CD4-positive, alpha-beta T cell treated with Interleukin-2 at 100 ng/mL for 4 hours (primary cell): ENCODE data around the gene NPIPA1.
"Not testable (repeated sequence)": the region's sequence is repeated elsewhere in the genome, so short reads cannot be mapped to it uniquely, and the experiment has no call there.

Experiments
- DNase-seq: peaks from one replicate; pipeline ENCODE4 v3.0.0-alpha.2; 2020; ENCODE audit warnings: low spot score

Gene NPIPA1

GRCh38 chr16:14978281-14978680 lies 41.0 kb downstream of the NPIPA1 start:
- DNase-seq = not testable (repeated sequence)

GRCh38 chr16:14978908-14979307 lies 41.7 kb downstream of the NPIPA1 start:
- not testable (repeated sequence) for DNase-seq

GRCh38 chr16:14981234-14981633 lies 44.0 kb downstream of the NPIPA1 start:
- DNase-seq = not testable (repeated sequence)

GRCh38 chr16:14982521-14982920 lies 45.3 kb downstream of the NPIPA1 start:
- DNase-seq = not testable (repeated sequence)

GRCh38 chr16:14988092-14988491 lies 50.8 kb downstream of the NPIPA1 start:
- DNase-seq = not testable (repeated sequence)

GRCh38 chr16:14988661-14989191 lies 51.5 kb downstream of the NPIPA1 start:
- not testable (repeated sequence) for DNase-seq

- DNase-seq = not testable (repeated sequence)
These were observed 52.3 kb downstream of the NPIPA1 start for GRCh38 chr16:14989291-14990281.

GRCh38 chr16:14993277-14994151 lies 56.3 kb downstream of the NPIPA1 start:
- not testable (repeated sequence) for DNase-seq

GRCh38 chr16:14996702-14997101 lies 59.5 kb downstream of the NPIPA1 start:
- DNase-seq = not testable (repeated sequence)

- DNase-seq = not testable (repeated sequence)
These were observed 61.1 kb downstream of the NPIPA1 start for GRCh38 chr16:14998300-14998699.

GRCh38 chr16:14999845-15000244 lies 62.6 kb downstream of the NPIPA1 start:
- DNase-seq = not testable (repeated sequence)
